Measurements from ENCODE around the gene FXYD2. TPM values are rescaled to one million over a fixed set of nuclear protein-coding genes. Genes with fewer than 3 reads are reported as not detected.
A peak's percentile ranks its signal among the peaks of the same experiment; 100 is the strongest.

The FXYD2 gene
- total and polyA plus RNA-seq, 9 of the 15 experiments (the other 6 are each of a cell fraction or from before 2014, with no cell fraction given), result not detected

DNA sequence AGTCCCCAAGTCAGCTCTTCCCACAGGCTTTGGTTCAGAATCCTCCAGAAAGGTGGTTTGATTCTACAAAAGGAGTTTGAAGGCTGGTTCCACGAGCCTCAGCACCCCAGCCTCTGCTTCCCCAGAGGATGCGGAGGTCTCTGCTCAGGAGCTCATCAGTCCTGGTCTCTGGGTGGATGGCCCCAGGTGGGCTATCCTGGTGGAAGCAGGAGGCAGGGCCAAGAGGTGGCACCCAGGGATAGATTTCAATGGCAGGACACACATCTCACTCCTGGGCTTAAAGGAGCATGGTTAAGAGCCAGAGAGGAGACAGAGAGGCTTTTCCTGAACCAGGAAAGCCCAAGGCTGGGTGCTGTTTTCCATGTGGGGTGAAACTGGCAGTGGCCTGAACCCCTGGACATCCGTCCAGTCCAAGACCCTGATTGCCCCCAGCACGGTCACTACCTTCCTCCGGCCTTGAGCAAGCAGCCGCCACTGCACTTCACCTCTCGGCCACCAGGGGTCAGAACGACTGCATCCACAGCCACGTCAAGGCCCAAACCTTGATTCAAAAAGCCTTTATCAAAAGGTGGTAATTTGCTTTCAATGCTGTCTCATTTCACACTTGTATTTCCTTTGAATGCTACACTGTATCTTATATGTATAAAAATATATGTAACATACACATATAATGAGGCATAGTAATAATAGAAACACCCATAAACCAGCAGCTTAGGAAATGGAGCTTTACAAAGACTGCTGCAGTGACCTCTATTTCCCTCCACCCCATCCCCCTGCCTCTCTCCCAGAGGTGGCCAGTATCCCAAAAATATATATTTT is 19.3 kb upstream of the FXYD2 start:
- H3K9me3 ChIP-seq (replicated peaks; ENCODE audit: control insufficient read depth, insufficient read depth, low read depth, low read length), result no peaks in the 10 kb centered on the region
- FAIRE-seq (peak; percentile 58), DNase-seq (ENCODE audit: extremely low read depth in 1 of 4, low spot score in 3 of 4) (peak; percentile 70 to 79 (median 74)), ATAC-seq (peak; percentile 94)
- intact Hi-C loops (cut with micrococcal nuclease), result loop anchor here (1.0 kb wide), 3 partner anchors 60 to 209 kb away; no protein-coding TSS in a partner anchor
- H3K27ac ChIP-seq (ENCODE audit: extremely low read depth, low read depth, low read length), result no peak overlapping the region
- H2AFZ ChIP-seq (ENCODE audit: low read depth, low read length), result no peak overlapping the region
- no peaks in the 10 kb centered on the region for H3K4me1 ChIP-seq (replicated peaks in 1 of 2; ENCODE audit: control insufficient read depth in 2 of 2, insufficient read depth in 2 of 2, low read length in 2 of 2)
- H3K4me3 ChIP-seq, result no peak overlapping the region
- no peak overlapping the region for H3K9ac ChIP-seq (ENCODE audit: insufficient read depth in 1 of 2, low read depth in 2 of 2, low read length in 2 of 2)
- H4K20me1 ChIP-seq (replicated peaks; ENCODE audit: control insufficient read depth, insufficient read depth, low read length), result peaks cover 6% of the 10 kb centered on the region; the same call in 1 of the 2 replicates
- 13% methylated on average over 9 of the region's 9 CpGs for WGBS (ENCODE audit: insufficient coverage, low coverage, missing lambda C conversion rate)
- no peaks in the 10 kb centered on the region for H3K36me3 ChIP-seq (ENCODE audit: control insufficient read depth, insufficient read depth, low read length)
- peaks cover 0 to 35% of the 10 kb centered on the region in 2 experiments; a peak in 3 of 5 replicates for H3K27me3 ChIP-seq (ENCODE audit: control insufficient read depth in 2 of 2, insufficient read depth in 2 of 2, low read length in 2 of 2)
- no TSS peak for BruUV-seq (replicated peaks)
- POLR2A ChIA-PET, result interaction anchor here (0.6 to 1.3 kb wide), 2 partner anchors 107 to 252 kb away, joined by 3 to 5 read pairs; no protein-coding TSS in a partner anchor
- no peaks in the 10 kb centered on the region for H3K79me2 ChIP-seq (ENCODE audit: control insufficient read depth, insufficient read depth, low read length)
- H3K4me2 ChIP-seq (ENCODE audit: insufficient read depth, low read length), result no peak overlapping the region
- CTCF ChIA-PET (ENCODE audit: low intra/inter-chr PET ratio), result interaction anchor here (0.5 to 3.7 kb wide), 7 partner anchors 60 to 447 kb away, joined by 3 to 34 read pairs (median 7); no protein-coding TSS in a partner anchor
- H3K9me1 ChIP-seq (ENCODE audit: control insufficient read depth, insufficient read depth, low read length), result no peaks in the 10 kb centered on the region
- in situ Hi-C loops (cut with MboI), result loop anchor here (10.0 kb wide), 1 partner anchor 101 kb away; no protein-coding TSS in a partner anchor
- TF ChIP-seq, protein P1, sequence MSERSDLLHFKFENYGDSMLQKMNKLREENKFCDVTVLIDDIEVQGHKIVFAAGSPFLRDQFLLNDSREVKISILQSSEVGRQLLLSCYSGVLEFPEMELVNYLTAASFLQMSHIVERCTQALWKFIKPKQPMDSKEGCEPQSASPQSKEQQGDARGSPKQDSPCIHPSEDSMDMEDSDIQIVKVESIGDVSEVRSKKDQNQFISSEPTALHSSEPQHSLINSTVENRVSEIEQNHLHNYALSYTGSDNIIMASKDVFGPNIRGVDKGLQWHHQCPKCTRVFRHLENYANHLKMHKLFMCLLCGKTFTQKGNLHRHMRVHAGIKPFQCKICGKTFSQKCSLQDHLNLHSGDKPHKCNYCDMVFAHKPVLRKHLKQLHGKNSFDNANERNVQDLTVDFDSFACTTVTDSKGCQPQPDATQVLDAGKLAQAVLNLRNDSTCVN (CRISPR knock-in tag; IDR thresholded peaks at IDR 0.05), result no peak
- peak; percentile 17; the same call in 1 of the 2 replicates for TF ChIP-seq ZNF24 (IDR thresholded peaks at IDR 0.05)
- peak; percentile 91 to 95 for TF ChIP-seq RAD21 (CRISPR knock-in tag; conservative IDR thresholded peaks at IDR 0.05 in 1 of 2, IDR thresholded peaks at IDR 0.05 in 1 of 2)
- no peak for TF ChIP-seq MIER1 (IDR thresholded peaks at IDR 0.05; ENCODE audit: low read depth)
- no peak for TF ChIP-seq ZNF224 (CRISPR knock-in tag; IDR thresholded peaks at IDR 0.05)
- no peak for TF ChIP-seq RFX5 (IDR thresholded peaks at IDR 0.05; ENCODE audit: low read depth, low read length)
- TF ChIP-seq, protein P2, sequence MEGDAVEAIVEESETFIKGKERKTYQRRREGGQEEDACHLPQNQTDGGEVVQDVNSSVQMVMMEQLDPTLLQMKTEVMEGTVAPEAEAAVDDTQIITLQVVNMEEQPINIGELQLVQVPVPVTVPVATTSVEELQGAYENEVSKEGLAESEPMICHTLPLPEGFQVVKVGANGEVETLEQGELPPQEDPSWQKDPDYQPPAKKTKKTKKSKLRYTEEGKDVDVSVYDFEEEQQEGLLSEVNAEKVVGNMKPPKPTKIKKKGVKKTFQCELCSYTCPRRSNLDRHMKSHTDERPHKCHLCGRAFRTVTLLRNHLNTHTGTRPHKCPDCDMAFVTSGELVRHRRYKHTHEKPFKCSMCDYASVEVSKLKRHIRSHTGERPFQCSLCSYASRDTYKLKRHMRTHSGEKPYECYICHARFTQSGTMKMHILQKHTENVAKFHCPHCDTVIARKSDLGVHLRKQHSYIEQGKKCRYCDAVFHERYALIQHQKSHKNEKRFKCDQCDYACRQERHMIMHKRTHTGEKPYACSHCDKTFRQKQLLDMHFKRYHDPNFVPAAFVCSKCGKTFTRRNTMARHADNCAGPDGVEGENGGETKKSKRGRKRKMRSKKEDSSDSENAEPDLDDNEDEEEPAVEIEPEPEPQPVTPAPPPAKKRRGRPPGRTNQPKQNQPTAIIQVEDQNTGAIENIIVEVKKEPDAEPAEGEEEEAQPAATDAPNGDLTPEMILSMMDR (IDR thresholded peaks at IDR 0.05 in 2 of 3, conservative IDR thresholded peaks at IDR 0.05 in 1 of 3; ENCODE audit: insufficient read depth in 2 of 3, low read depth in 1 of 3, low read length in 3 of 3), result peak; percentile 86 to 95 (median 94)
- no peak for TF ChIP-seq ZBTB17 (CRISPR knock-in tag; IDR thresholded peaks at IDR 0.05)
- no peak for TF ChIP-seq GABPB2 (CRISPR knock-in tag; conservative IDR thresholded peaks at IDR 0.05)
- no peak for TF ChIP-seq MXI1 (IDR thresholded peaks at IDR 0.05; ENCODE audit: low read depth, low read length)
- TF ChIP-seq, protein P3, sequence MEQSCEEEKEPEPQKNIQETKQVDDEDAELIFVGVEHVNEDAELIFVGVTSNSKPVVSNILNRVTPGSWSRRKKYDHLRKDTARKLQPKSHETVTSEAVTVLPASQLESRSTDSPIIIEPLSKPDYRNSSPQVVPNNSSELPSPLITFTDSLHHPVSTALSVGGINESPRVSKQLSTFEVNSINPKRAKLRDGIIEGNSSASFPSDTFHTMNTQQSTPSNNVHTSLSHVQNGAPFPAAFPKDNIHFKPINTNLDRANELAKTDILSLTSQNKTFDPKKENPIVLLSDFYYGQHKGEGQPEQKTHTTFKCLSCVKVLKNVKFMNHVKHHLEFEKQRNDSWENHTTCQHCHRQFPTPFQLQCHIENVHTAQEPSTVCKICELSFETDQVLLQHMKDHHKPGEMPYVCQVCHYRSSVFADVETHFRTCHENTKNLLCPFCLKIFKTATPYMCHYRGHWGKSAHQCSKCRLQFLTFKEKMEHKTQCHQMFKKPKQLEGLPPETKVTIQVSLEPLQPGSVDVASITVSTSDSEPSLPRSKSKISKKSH (CRISPR knock-in tag; IDR thresholded peaks at IDR 0.05), result no peak
- no peak for TF ChIP-seq MCM7 (IDR thresholded peaks at IDR 0.05)
- no peak for TF ChIP-seq ZBTB7A (IDR thresholded peaks at IDR 0.05; ENCODE audit: borderline replicate concordance, control insufficient read depth, low read depth, low read length)
- peak; percentile 97 for TF ChIP-seq SMC3 (conservative IDR thresholded peaks at IDR 0.05; ENCODE audit: insufficient read depth, low read depth, low read length)
